ENCODE results near the gene HEATR5A.

Gene HEATR5A

GRCh38 chr14:31269634-31270195 is 150.6 kb downstream of the HEATR5A start:
- DNase-seq (ENCODE audit: low read depth): no peak
- in situ Hi-C loops (cut with HindIII; ENCODE audit: low sequenced_read_pairs): no loop called here
- TF ChIP-seq, protein P1, sequence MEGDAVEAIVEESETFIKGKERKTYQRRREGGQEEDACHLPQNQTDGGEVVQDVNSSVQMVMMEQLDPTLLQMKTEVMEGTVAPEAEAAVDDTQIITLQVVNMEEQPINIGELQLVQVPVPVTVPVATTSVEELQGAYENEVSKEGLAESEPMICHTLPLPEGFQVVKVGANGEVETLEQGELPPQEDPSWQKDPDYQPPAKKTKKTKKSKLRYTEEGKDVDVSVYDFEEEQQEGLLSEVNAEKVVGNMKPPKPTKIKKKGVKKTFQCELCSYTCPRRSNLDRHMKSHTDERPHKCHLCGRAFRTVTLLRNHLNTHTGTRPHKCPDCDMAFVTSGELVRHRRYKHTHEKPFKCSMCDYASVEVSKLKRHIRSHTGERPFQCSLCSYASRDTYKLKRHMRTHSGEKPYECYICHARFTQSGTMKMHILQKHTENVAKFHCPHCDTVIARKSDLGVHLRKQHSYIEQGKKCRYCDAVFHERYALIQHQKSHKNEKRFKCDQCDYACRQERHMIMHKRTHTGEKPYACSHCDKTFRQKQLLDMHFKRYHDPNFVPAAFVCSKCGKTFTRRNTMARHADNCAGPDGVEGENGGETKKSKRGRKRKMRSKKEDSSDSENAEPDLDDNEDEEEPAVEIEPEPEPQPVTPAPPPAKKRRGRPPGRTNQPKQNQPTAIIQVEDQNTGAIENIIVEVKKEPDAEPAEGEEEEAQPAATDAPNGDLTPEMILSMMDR (IDR thresholded peaks at IDR 0.05; ENCODE audit: low read depth, low read length, missing control alignments): no peak
- H3K4me3 ChIP-seq (ENCODE audit: low read depth, low read length): no peak overlapping the region

DNA sequence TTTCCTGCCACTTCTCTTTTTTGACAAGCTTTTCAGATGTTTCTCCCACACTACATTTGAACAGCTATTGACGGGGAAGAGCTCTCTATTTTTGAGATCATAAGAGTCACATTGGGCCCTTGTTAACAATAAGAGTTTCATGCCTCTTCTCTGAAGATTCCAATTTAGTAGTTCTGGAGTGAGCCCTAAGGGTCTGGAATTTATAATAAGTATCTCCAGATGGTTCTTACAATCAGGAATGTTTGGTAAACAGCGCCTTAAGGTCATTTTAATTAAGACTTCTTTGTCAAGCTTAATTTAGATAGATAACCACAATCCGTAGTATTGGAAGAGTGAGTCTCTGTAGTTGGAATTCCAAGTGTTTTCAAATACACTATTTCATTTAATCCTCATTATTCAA is 152.1 kb downstream of the HEATR5A start:
- in situ Hi-C loops (cut with HindIII; ENCODE audit: low sequenced_read_pairs): no loop called here
- H3K4me3 ChIP-seq (ENCODE audit: low read depth, low read length): no peak overlapping the region
- TF ChIP-seq, protein P1 (IDR thresholded peaks at IDR 0.05; ENCODE audit: low read depth, low read length, missing control alignments): no peak
- no peak for DNase-seq (ENCODE audit: low read depth)

DNA sequence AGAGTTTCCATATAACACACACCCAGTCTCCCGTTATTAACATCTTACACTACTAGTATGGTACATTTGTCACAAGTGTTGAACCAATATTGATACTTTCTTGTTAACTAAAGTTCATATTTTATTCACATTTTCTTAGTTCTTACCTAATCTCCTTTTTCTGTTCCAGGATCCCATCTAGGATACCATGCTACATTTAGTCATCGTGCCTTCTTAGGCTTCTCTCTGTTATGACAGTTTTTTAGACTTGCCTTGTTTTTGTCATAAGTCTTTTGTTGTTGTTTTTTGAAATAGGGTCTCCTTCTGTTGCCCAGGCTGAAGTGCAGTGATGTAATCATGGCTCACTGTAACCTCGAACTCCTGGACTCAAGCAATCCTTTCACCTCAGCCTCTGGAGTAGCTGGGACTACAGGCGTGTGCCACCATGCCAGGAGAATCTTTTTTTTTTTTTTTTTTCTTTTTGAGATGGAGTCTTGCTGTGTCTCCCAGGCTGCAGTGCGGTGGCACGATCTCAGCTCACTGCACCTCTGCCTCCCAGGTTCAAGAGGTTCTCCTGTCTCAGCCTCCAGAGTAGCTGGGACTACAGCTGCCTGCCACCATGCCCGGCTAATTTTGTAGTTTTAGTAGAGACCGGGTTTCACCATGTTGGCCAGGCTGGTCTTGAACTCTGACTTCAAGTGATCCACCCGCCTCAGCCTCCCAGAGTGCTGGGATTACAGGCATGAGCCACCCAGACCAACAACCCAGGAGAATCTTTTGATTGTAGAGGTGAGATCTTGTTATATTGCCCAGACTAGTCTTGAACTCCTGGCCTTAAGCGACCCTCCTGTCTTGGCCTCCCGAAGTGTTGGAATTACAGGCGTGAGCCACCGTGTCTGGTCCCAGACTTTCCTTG is 153.7 kb downstream of the HEATR5A start:
- TF ChIP-seq, protein P1 (IDR thresholded peaks at IDR 0.05; ENCODE audit: low read depth, low read length, missing control alignments): no peak
- DNase-seq (ENCODE audit: low read depth): no peak
- in situ Hi-C loops (cut with HindIII; ENCODE audit: low sequenced_read_pairs): no loop called here
- H3K4me3 ChIP-seq (ENCODE audit: low read depth, low read length): no peak overlapping the region

GRCh38 chr14:31265701-31266398 is 154.5 kb downstream of the HEATR5A start:
- no peak overlapping the region for H3K4me3 ChIP-seq (ENCODE audit: low read depth, low read length)
- DNase-seq (ENCODE audit: low read depth): no peak
- TF ChIP-seq, protein P1 (IDR thresholded peaks at IDR 0.05; ENCODE audit: low read depth, low read length, missing control alignments): no peak
- in situ Hi-C loops (cut with HindIII; ENCODE audit: low sequenced_read_pairs): no loop called here

DNA sequence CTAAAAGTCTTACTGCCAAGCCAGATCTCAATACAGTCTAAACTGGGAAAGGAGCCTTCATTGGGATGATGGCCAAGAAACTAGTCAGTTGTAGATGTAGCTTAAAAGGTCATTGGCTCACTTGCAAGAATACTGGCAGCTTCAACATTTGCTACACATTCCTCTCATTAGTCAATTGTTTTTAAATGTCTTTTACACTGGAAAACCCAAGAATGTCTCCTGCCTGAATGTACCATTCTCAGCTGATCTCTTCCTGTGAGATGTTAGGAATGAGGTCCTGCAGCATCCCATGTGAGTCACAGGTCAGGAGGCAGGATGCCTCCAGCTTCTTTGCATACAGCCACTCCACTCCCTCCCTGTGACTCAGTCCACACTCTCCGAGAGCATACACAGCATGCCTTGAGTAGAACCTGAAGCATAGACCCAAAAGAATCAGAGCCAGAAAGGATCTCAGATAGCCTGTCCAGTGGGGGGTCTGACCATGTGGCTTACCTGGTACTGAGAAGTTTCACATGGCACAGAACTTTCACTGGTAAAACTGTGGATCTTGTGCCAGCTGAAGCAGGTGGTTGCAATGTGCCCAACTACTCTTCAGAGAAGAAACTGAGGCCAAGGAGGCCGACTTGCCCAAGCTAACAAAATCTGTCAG is 156.7 kb downstream of the HEATR5A start:
- in situ Hi-C loops (cut with HindIII; ENCODE audit: low sequenced_read_pairs): no loop called here
- TF ChIP-seq, protein P1 (IDR thresholded peaks at IDR 0.05; ENCODE audit: low read depth, low read length, missing control alignments): no peak
- peak; percentile 99 for DNase-seq (ENCODE audit: low read depth)
- H3K4me3 ChIP-seq (ENCODE audit: low read depth, low read length): no peak overlapping the region

Data from astrocyte of the cerebellum (primary cell).